GM21528 (cell line): ENCODE data around the gene DHRS1.
"Not testable (repeated sequence)": the region's sequence is repeated elsewhere in the genome, so short reads cannot be mapped to it uniquely, and the experiment has no call there.

ENCODE experiments used
- ATAC-seq: cut with Tn5 transposase; IDR thresholded peaks from one replicate; pipeline ENCODE4 v1.9.1; 2021; ENCODE audit warnings: mild to moderate bottlenecking, moderate library complexity; ENCODE audit not compliant: unreplicated experiment, low FRiP score

Gene DHRS1

GRCh38 chr14:24254630-24255392, 44.8 kb downstream of the DHRS1 start:
- ATAC-seq: no peak

GRCh38 chr14:24253936-24254335, 45.6 kb downstream of the DHRS1 start:
- ATAC-seq: no peak

- ATAC-seq: no peak
Observed at GRCh38 chr14:24252289-24253124, 47.1 kb downstream of the DHRS1 start.

- no peak for ATAC-seq
Observed at GRCh38 chr14:24251880-24252288, 47.7 kb downstream of the DHRS1 start.

- ATAC-seq: no peak
Observed at GRCh38 chr14:24250354-24250753, 49.2 kb downstream of the DHRS1 start.

GRCh38 chr14:24249230-24250021, 50.2 kb downstream of the DHRS1 start:
- no peak for ATAC-seq

- ATAC-seq: no peak
Observed at GRCh38 chr14:24247422-24247821, 52.2 kb downstream of the DHRS1 start.

- ATAC-seq: no peak
Observed at GRCh38 chr14:24246765-24247212, 52.8 kb downstream of the DHRS1 start.

GRCh38 chr14:24245350-24245749, 54.2 kb downstream of the DHRS1 start:
- not testable (repeated sequence) for ATAC-seq

- ATAC-seq: peak; percentile 1
Observed at GRCh38 chr14:24243336-24243836, 56.2 kb downstream of the DHRS1 start.

GRCh38 chr14:24241829-24242443, 57.6 kb downstream of the DHRS1 start:
- peak; percentile 84 for ATAC-seq
